HL-60 (cell line): ENCODE data around the gene AFAP1.

ENCODE experiments used
- DNase-seq, 2 experiments: peaks; one replicate each; pipeline ENCODE4 v3.0.0-alpha.2; 2010 to 2020; ENCODE audit warnings: low read depth in 1 of 2, low spot score in 1 of 2
- H3K27ac ChIP-seq: fragments of 250-450 bp; sonication (Bioruptor Pico); replicated peaks from 2 replicates; pipeline ENCODE4 v1.5.1; 2020; ENCODE audit warnings: mild to moderate bottlenecking, moderate library complexity
- H3K27me3 ChIP-seq: fragments of 250-450 bp; sonication (Bioruptor Pico); 2 replicates; pipeline ENCODE4 v1.5.1; 2021; ENCODE audit warnings: mild to moderate bottlenecking, moderate library complexity; ENCODE audit not compliant: insufficient read depth, poor library complexity, severe bottlenecking
- H3K4me3 ChIP-seq: replicated peaks from 2 replicates; pipeline ENCODE4 v1.5.1; 2011; ENCODE audit warnings: mild to moderate bottlenecking, control low read depth, low read length; ENCODE audit not compliant: insufficient read depth
- CTCF ChIP-seq: IDR thresholded peaks from one replicate; pipeline ENCODE4 v1.5.1; 2011; ENCODE audit warnings: low read length, control low read depth, inconsistent platforms; ENCODE audit not compliant: insufficient read depth
- GABPA ChIP-seq: IDR thresholded peaks from 2 replicates; pipeline ENCODE4 v1.6.1; 2012; ENCODE audit warnings: low read depth
- POLR2AphosphoS5 ChIP-seq: IDR thresholded peaks from 2 replicates; pipeline ENCODE4 v1.6.1; 2012; ENCODE audit warnings: low read depth
- REST ChIP-seq: IDR thresholded peaks from 2 replicates; pipeline ENCODE4 v1.6.1; 2012; ENCODE audit warnings: low read depth; ENCODE audit not compliant: insufficient replicate concordance
- SPI1 ChIP-seq: IDR thresholded peaks from 2 replicates; pipeline ENCODE4 v1.6.1; 2012; ENCODE audit warnings: low read depth, mild to moderate bottlenecking, borderline replicate concordance

The AFAP1 gene

GRCh38 chr4:7799736-7800135, 139.9 kb downstream of the AFAP1 start:
- Histone ChIP-seq H3K4me3 (no peak overlapping the region), H3K27me3 (no peaks in the 10 kb centered on the region), H3K27ac (no peak overlapping the region)
- TF ChIP-seq SPI1 (no peak), CTCF (no peak), POLR2AphosphoS5 (no peak), REST (no peak), GABPA (no peak)
- no peak for DNase-seq

DNA sequence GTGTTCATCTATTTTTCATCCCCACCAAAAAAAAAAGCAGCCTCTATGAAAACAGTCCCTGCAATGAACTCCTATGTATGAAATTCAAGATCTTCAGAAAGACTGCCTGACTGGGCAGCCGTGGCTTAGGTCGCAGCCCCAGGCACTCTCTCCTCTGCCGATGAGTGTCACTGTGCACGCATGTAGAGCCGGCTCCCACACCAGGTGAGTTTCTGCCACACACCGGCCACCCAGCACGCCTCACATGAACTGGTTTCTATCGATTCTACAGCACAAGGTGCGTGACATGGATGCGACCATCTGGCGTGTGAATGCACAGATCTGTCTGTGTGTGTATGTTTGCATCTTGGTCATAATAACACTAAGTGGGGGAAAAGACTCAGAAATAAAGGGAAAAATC, 140.4 kb downstream of the AFAP1 start:
- Histone ChIP-seq H3K4me3 (no peak overlapping the region), H3K27ac (no peak overlapping the region), H3K27me3 (no peaks in the 10 kb centered on the region)
- DNase-seq: no peak
- TF ChIP-seq CTCF (no peak), SPI1 (no peak), POLR2AphosphoS5 (no peak), REST (no peak), GABPA (no peak)

DNA sequence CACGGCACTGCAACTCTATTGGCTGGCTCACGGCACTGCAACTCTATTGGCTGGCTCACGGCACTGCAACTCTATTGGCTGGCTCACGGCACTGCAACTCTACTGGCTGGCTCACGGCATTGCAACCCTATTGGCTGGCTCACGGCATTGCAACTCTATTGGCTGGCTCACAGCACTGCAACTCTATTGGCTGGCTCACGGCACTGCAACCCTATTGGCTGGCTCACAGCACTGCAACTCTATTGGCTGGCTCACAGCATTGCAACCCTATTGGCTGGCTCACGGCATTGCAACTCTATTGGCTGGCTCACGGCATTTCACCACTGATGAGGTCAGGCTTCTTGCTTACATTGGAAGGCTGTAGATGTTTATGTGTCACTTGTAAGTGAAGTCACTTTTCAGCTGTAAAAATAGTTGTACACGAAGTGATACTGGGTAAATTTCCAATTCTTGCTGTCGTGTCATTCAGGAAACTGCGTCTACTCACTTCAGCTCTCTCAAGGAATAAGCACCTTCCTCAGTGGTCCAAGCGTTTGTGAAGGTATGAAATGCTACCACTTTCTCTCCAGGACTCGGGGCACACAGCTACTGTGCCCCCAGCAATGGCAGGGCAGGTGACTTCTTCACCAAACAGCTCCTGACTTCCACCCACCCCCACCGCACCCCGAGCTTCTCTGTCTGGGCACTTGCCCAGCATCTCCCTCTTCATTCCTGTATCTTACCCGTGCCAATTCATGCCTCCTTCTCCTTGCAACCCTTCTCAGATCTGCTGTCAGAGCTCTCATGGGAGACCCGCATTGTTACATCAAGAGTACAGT, 141.3 kb downstream of the AFAP1 start:
- TF ChIP-seq CTCF (no peak), GABPA (no peak), POLR2AphosphoS5 (no peak), SPI1 (no peak), REST (no peak)
- no peak overlapping the region for H3K4me3 ChIP-seq

More for the DNA sequence above, 141.3 kb downstream of the AFAP1 start:
- H3K27ac ChIP-seq: no peak overlapping the region
- no peaks in the 10 kb centered on the region for H3K27me3 ChIP-seq
- DNase-seq: no peak
